HL-60 (cell line): ENCODE results near the gene ACTL6B.

ENCODE experiments used
- DNase-seq, 2 experiments: peaks; one replicate each; pipeline ENCODE4 v3.0.0-alpha.2; 2010 to 2020; ENCODE audit warnings: low read depth in 1 of 2, low spot score in 1 of 2
- H3K27ac ChIP-seq: fragments of 250-450 bp; sonication (Bioruptor Pico); replicated peaks from 2 replicates; pipeline ENCODE4 v1.5.1; 2020; ENCODE audit warnings: mild to moderate bottlenecking, moderate library complexity
- H3K27me3 ChIP-seq: fragments of 250-450 bp; sonication (Bioruptor Pico); 2 replicates; pipeline ENCODE4 v1.5.1; 2021; ENCODE audit warnings: mild to moderate bottlenecking, moderate library complexity; ENCODE audit not compliant: insufficient read depth, poor library complexity, severe bottlenecking
- H3K4me3 ChIP-seq: replicated peaks from 2 replicates; pipeline ENCODE4 v1.5.1; 2011; ENCODE audit warnings: mild to moderate bottlenecking, control low read depth, low read length; ENCODE audit not compliant: insufficient read depth
- CTCF ChIP-seq: IDR thresholded peaks from one replicate; pipeline ENCODE4 v1.5.1; 2011; ENCODE audit warnings: low read length, control low read depth, inconsistent platforms; ENCODE audit not compliant: insufficient read depth
- GABPA ChIP-seq: IDR thresholded peaks from 2 replicates; pipeline ENCODE4 v1.6.1; 2012; ENCODE audit warnings: low read depth
- POLR2AphosphoS5 ChIP-seq: IDR thresholded peaks from 2 replicates; pipeline ENCODE4 v1.6.1; 2012; ENCODE audit warnings: low read depth
- REST ChIP-seq: IDR thresholded peaks from 2 replicates; pipeline ENCODE4 v1.6.1; 2012; ENCODE audit warnings: low read depth; ENCODE audit not compliant: insufficient replicate concordance
- SPI1 ChIP-seq: IDR thresholded peaks from 2 replicates; pipeline ENCODE4 v1.6.1; 2012; ENCODE audit warnings: low read depth, mild to moderate bottlenecking, borderline replicate concordance

Gene ACTL6B

DNA sequence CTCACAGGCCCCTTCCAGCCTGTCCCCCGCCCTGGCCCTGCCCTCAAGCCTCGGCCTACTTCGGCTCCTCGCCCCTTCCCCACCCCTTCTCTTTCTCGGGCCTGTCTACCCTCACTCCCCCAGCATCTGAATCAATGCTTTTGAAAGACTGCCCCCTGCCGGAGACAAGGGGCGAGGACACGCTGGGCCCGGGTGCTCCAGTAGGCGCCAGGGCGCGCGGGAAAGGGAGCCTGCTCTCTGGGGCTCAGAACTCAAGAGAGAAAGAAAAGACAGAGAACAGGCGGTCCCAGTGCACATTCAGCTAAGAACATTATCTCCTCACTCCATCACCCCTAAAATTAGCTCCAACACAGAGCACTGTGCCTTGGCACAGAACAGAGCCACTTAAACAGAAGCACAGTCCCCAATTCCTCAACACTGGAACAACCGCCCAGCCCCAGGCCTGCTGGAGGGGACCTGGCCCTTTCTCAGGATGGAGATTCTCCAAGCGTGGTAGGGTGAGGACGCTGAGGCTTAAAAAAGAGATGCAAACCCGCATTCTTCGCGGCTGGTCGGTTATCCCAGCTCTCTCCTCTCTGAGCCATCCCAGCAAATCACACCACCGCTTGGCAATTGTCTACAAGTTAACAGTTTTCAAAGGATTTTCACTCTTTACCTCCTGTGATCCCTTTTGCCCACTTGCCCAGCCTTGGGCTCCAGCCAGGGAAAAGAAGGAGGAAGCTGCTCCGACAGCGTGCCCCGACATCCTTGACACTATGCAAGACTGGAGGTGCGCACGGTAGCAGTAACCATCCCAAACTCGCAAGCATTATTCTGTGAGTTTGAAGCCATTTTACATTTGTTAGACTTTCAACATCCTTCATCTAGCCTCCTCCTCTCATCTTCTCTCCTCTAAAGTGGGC is 35.7 kb upstream of the ACTL6B start:
- TF ChIP-seq POLR2AphosphoS5 (0 out of 2 replicates have a peak, but pooled peaks have one; percentile 18), SPI1 (no peak), GABPA (no peak), REST (no peak), CTCF (peak; percentile 53)
- Histone ChIP-seq H3K4me3 (peak overlapping the region; percentile 65), H3K27me3 (peaks cover 5% of the 10 kb centered on the region), H3K27ac (peak overlapping the region; percentile 24; the same call in 1 of the 2 replicates)
- DNase-seq = peak in 1 of 2 experiments; percentile 84

DNA sequence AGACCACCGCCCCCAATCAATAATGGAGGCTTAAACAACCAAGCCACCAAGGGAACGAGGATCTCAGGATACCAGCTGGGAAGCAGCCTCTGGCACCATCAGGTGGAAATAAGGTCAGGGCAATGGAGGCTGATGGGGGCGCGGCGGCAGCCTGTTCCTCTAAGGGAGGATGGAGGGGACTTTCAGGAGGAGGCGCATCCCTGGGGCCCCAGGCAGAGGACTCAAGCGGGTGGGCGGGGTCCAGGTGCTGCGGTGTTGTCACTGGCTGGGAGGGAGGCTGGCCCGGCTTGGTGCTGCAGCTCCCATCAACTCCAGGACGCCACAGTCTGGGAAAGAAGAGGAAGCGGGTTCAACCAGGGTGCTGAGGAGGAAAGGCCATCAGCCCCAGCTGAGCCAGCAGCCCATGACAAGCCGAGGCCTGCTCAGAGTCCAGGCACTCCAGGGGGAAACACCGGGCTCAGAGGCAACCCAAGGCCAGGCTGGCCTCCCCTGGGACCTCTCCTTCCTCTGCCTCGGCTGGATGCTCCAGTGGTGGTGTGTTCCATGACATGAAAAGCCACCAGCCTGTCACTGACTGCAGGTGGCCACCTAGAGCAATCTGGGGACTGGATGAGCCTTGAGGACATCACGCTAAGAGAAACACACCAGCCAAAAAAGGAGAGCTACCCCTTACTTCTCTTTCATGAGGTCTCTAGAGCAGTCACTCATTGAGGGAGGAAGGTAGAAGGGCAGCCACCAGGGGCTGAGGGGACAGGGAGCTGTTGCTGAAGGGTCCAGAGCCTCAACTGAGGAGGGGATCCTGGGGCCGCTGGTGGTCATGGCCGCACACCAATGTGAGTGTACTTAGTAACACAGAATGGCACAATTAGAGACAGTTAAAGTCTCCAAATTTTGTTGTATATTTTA is 33.2 kb upstream of the ACTL6B start:
- TF ChIP-seq REST (no peak), SPI1 (no peak), POLR2AphosphoS5 (no peak)
- Histone ChIP-seq H3K27ac (no peak overlapping the region), H3K27me3 (no peaks in the 10 kb centered on the region)

GRCh38 chr7:100688326-100688860 is 32.1 kb upstream of the ACTL6B start:
- H3K27ac ChIP-seq = no peak overlapping the region
- no peaks in the 10 kb centered on the region for H3K27me3 ChIP-seq
- H3K4me3 ChIP-seq = no peak overlapping the region
- DNase-seq = no peak
- TF ChIP-seq GABPA (no peak), POLR2AphosphoS5 (no peak), REST (no peak), CTCF (no peak), SPI1 (no peak)

More for the DNA sequence above, 33.2 kb upstream of the ACTL6B start:
- no peak overlapping the region for H3K4me3 ChIP-seq
- DNase-seq = no peak
